ENCODE results near the gene SPAG16.
A peak's percentile ranks its signal among the peaks of the same experiment; 100 is the strongest.

Gene SPAG16

DNA sequence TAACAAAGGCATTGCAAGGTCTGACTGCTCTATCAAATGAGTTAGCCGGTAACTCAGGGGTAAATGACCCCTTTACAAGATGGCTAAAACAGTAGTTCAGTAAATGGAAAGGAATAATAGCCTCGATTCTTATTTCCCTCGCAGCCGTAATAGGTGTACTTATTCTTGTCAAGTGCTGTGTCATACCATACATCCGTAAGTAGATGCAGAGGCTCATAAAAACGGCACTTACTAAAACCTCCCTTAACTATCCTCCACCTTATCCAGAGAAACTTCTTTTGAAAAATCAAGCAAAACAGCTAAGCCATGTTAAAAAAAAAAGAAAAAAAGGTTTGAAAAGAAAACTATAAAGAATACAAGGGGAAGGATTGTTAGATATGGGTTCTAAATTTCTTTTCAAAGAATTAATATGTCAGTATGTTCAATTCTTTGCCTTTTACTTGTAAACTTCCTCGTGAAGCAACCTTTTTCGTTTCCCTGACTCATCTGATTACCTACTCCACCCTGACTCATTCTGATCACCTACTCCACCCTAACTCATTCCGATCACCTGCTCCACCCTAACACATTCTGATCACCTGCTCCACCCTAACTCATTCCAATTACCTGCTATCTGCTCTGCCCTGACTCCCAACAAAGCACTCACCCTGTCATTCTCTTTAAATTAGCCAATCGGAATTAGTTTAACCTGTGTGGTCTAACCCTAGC lies 127.5 kb downstream of the SPAG16 start:
- DNase-seq = no peak

- no peak for DNase-seq
Observed at GRCh38 chr2:213415093-213415492, 130.8 kb downstream of the SPAG16 start.

GRCh38 chr2:213416832-213417231 lies 132.6 kb downstream of the SPAG16 start:
- no peak for DNase-seq

GRCh38 chr2:213419980-213420379 lies 135.7 kb downstream of the SPAG16 start:
- DNase-seq = no peak

- no peak for DNase-seq
Observed at GRCh38 chr2:213420828-213421385, 136.6 kb downstream of the SPAG16 start.

- DNase-seq = no peak
Observed at GRCh38 chr2:213422211-213422610, 137.9 kb downstream of the SPAG16 start.

GRCh38 chr2:213425618-213426017 lies 141.4 kb downstream of the SPAG16 start:
- no peak for DNase-seq

DNA sequence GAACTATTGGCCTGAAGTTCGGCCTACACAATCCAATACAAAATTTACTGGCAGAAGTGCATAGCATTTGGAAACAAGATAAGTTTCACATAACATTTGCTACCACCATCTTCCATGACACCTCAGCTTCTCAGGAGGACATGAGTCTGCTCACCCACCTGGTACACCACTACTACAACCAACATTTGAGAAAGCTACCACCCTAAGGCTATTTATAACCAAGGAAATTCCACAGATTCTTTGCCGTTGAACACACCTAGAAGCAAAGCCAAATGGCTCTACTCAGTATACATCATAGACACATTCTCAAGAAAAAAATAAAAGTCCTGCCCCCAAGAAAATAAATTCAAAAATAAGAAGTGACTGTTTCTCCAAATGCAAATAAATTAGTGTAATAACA lies 145.3 kb downstream of the SPAG16 start:
- no peak for DNase-seq

- no peak for DNase-seq
Observed at GRCh38 chr2:213443921-213444320, 159.7 kb downstream of the SPAG16 start.

DNA sequence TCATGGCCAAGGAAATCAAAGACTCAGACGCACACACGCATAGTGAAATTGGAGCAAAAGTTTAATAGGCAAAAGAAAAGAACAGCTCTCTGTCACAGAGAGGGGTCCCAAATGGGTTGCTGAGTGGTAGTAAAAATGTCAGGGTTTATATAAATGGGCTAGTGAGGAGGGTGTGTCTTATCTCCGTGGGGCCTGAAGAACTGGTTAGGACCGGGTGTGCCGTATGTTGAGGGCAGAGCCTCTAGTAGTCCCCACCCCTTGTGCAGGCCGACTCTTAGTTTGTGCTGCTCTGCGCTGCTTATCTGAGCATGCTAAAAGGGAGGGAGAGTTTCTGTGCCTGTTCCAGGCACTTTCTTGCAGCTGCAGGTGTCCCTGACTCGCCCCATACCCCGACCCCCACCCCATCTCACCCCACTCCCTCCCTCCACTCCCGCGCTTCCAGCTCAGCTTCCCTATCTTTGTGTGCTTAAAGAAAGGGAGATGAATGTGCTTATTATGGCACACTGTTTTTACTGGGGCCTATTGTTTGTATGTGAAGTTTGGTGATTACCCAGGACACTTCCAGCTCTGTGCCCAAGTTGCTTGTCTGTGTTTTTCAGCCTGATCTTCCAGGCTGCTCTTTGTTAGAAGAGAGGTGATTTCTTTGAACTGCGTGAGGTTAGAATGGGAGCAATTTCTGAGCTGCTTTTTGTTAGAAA lies 167.4 kb downstream of the SPAG16 start:
- no peak for DNase-seq

GRCh38 chr2:213455316-213456008 lies 171.2 kb downstream of the SPAG16 start:
- DNase-seq = peak; percentile 3

- peak; percentile 17 for DNase-seq
Observed at GRCh38 chr2:213475433-213475832, 191.2 kb downstream of the SPAG16 start.

DNA sequence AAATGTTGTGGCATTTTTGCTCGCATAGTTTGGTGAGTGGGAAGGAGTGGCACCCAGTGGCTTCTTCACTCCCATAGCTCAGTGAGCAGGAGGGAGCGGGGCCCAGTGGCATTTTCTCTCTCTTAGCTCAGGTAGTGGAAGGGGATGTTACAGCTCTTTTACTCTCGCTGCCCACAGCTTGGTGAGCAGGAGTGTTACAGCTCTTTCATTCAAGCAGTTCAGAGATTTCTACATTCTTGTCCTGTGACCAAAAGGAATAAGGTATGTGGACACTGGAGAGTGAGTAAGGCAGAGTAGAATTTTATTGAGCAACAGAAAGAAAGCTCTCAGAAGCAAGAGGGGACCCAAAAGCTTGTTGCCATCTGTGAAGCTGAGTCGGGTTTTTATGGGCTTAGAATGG lies 192.4 kb downstream of the SPAG16 start:
- DNase-seq = no peak

- DNase-seq = peak; percentile 39
Observed at GRCh38 chr2:213490087-213490486, 205.8 kb downstream of the SPAG16 start.

DNA sequence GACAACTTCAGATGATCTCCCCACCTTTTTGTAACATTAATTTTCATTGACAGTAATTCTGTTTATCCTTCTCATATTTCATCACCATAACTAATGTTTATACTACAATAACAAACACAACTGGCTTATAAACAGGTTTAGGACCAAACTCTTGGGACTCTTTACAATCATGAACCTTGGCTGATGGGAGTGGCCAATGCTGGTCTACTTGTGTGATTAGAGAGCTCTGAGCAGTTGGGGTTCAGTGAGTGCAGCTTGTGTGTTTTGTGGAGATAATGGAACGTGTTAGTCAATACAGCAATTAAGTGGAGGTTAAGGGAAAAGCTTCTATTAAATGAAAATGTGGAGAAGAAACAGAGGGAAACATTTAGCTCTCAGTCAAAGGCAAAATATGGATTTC lies 207.1 kb downstream of the SPAG16 start:
- no peak for DNase-seq

DNA sequence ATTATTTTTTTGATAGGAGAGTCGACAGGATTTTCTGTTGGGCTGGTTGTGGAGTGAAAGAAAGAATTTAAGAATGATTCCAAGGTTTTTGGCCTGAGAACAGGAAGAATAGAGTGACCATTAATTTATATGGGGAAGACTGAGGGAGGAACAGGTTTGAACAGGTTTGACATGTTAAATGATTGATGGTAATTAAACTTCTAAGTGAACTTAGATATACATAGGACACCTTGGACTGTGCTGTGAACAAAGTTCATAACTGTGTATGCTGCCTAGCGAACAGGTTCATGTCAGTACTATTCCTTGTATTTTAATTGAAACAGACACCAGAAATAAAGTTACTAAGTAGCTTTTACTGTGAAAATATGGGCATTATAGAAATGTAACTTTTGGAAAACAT lies 212.0 kb downstream of the SPAG16 start:
- no peak for DNase-seq

DNA sequence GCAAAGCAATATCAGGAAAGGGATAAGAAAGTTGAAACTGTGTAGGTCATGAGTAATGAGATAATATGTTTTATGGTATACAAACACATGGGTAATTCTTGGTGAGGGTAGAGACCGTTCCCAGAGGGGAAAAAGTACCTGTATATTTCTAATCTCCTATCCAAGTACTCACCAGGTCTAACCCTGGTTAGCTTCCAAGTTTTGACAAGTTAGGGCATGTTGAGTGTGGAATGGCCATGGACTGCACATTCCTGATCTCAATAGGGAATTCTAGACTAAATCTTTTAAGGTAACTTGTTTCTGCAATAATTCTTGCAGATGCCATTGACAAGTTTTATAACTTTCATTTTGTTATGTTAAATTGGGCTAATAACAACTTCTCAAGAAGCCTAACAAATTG lies 216.6 kb downstream of the SPAG16 start:
- DNase-seq = no peak

DNA sequence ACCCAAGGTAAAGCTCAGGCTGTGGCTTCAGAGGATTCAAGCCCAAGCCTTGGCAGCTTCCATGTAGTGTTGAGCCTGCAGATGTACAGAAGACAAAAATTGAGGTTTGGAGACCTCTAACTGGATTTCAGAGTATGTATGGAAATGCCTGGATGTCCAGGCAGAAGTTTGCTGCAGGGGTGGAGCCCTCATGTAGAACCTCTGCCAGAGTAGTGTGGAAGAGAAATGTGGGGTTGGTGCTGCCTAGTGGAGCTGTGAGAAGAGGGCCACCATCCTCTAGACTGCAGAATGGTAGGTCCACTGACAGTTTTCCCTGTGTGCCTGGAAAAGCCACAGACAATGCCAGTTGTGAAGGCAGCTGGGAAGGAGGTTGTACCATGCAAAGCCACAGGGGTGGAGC lies 239.9 kb downstream of the SPAG16 start:
- DNase-seq = peak; percentile 2

GRCh38 chr2:213537579-213537978 lies 253.3 kb downstream of the SPAG16 start:
- DNase-seq = peak; percentile 50

- no peak for DNase-seq
Observed at GRCh38 chr2:213544940-213545339, 260.7 kb downstream of the SPAG16 start.

DNA sequence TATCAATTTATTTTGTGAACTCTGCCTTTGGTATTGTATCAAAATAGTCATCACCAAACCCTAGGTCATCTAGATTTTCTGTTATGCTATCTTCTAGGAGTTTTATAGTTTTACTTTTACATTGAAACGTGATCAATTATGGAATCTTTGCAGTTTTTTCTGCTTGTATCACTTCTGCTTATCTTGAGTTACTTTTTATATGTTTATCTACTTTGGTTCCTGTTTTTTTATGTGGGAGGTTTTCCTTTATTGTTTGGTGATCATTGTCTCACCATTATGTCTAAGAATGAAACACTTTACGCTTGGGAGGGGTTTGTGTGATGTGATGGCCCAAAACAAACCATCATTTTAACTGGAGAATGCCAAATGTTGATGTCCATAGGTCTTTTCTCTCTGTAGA lies 261.2 kb downstream of the SPAG16 start:
- DNase-seq = no peak

DNA sequence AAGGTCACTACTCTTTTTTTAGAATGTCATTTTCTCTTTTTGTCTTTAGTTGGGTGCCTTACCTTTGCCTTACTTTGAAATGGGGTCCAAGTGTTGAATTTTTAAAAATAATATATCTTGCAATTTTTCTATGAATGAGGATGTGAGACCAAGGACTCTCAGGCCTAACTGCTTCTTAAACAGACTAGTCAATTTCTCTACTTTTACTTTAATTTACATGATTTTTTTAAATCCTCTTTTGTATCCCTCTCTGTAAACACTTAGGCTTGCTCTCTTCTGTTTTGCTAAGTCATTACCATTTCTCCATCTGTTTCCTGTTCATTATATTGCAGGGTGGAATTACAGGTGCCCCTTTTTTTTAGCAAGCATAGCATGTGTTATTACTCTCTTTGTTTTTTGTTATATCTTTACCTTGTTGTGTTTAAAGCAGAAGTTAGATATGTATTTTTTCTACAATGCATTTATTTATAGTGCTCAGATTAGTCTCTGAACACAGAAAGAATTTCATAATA lies 261.8 kb downstream of the SPAG16 start:
- peak; percentile 72 for DNase-seq

DNA sequence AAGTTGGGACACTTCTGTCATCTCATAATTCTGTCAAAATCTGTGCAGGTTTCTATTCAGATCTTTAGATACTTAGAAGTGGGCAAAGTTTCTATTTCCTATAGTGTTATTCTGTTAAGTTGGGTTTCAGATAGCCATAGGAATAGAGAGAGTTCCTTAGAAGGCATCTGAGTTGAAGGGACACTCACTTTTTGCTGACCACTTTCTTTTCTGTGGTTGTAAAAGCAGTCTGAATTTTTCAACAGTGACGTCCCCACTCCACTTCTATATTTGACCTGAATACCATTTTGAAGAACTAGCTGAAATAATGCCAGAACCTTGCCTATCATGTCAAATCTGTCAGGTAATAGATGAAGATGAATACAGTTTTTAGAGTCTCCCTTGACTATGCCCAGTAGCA lies 267.3 kb downstream of the SPAG16 start:
- no peak for DNase-seq

DNA sequence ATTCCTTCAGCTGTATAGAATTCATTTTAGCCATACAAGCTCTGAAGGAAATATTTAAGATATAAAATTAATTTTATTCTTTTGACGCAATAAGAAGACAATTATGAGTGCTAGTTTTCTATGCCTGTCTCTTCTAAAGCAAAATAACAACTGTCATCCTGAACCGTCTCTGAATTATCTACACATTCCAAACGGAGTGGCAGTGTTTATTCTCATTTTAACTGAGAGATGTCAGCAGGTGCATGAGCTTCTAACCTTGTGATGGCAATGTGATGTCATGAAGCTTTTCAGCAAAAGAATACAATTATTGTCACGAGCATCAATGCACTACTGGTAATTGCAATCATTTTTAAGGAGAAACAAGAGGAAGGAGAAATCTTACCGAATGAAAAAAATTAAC lies 274.8 kb downstream of the SPAG16 start:
- peak; percentile 1 for DNase-seq
